A549 (cell line): Measurements from ENCODE around the gene CHD6.

Experiments used
- TP53 ChIP-seq: fragments of 250-450 bp; sonication (Bioruptor Pico); IDR thresholded peaks from 2 replicates; pipeline ENCODE4 v1.5.0; 2021; ENCODE audit warnings: mild to moderate bottlenecking, moderate library complexity
- TF ChIP-seq, protein P1 (sequence below): fragments of >200 bp; sonication (Bioruptor Twin); formaldehyde crosslinking; IDR thresholded peaks from 3 replicates; pipeline ENCODE4 v1.5.1; 2016

DNA sequence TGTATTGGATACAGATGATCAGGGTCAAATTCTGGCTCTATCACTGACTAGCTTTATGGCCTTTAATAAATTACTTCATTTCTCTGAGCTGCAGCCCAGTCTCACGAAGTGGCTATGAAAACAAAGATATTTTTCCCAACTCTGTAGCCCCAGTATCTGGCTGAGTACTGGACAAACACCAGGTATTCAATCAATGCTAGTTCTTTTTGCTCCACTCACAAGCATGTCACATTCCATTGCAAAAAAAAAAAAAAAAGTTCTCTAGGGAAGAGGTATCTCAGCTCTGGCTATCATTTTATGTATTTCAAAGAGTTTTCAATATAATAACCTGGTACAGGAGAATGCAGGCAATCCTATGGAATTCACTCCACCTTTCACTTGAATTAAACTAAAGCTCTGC lies 3.1 kb downstream of the CHD6 start:
- TF ChIP-seq TP53 (CRISPR knock-in tag), result no peak
- TF ChIP-seq, protein P1, sequence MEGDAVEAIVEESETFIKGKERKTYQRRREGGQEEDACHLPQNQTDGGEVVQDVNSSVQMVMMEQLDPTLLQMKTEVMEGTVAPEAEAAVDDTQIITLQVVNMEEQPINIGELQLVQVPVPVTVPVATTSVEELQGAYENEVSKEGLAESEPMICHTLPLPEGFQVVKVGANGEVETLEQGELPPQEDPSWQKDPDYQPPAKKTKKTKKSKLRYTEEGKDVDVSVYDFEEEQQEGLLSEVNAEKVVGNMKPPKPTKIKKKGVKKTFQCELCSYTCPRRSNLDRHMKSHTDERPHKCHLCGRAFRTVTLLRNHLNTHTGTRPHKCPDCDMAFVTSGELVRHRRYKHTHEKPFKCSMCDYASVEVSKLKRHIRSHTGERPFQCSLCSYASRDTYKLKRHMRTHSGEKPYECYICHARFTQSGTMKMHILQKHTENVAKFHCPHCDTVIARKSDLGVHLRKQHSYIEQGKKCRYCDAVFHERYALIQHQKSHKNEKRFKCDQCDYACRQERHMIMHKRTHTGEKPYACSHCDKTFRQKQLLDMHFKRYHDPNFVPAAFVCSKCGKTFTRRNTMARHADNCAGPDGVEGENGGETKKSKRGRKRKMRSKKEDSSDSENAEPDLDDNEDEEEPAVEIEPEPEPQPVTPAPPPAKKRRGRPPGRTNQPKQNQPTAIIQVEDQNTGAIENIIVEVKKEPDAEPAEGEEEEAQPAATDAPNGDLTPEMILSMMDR, result no peak
